Peyer's patch (tissue), 4 donors: ENCODE data around the gene GOLPH3.

Experiments used
- POLR2A ChIP-seq, 2 donors: fragments of 450-650 bp; IDR thresholded peaks; one replicate each; pipeline ENCODE4 v1.5.1; 2017; ENCODE audit warnings: antibody characterized with exemption in 2 of 2, mild to moderate bottlenecking in 2 of 2, moderate library complexity in 2 of 2
- TF ChIP-seq, protein P1 (sequence below), 6 experiments: fragments of 450-650 bp in 4 of 6; fragments of 200-600 bp in 2 of 6; sonication (generic) in 1 of 6; IDR thresholded peaks; one replicate each; pipeline ENCODE4 v1.5.1; 2017 to 2019; ENCODE audit warnings: antibody characterized with exemption in 6 of 6, mild to moderate bottlenecking in 3 of 6, moderate library complexity in 1 of 6

DNA sequence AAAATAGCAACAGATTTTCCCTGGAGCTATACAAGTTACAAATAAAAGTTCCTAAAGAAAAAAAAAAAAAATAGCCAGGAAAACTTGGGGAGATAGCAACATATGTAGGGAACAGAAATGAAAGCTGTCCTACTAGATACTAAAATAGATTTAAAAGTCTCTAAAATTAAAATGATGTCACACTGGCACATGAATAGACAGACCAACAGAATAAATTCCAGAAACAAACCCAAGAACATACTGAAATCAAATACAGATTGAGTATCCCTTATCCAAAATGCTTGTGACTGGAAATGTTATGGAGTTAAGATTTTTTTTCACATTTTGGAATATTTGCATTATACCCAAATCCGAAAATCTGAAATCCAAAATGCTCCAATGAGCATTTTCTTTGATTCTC lies 23.8 kb downstream of the GOLPH3 start:
- TF ChIP-seq, protein P1, sequence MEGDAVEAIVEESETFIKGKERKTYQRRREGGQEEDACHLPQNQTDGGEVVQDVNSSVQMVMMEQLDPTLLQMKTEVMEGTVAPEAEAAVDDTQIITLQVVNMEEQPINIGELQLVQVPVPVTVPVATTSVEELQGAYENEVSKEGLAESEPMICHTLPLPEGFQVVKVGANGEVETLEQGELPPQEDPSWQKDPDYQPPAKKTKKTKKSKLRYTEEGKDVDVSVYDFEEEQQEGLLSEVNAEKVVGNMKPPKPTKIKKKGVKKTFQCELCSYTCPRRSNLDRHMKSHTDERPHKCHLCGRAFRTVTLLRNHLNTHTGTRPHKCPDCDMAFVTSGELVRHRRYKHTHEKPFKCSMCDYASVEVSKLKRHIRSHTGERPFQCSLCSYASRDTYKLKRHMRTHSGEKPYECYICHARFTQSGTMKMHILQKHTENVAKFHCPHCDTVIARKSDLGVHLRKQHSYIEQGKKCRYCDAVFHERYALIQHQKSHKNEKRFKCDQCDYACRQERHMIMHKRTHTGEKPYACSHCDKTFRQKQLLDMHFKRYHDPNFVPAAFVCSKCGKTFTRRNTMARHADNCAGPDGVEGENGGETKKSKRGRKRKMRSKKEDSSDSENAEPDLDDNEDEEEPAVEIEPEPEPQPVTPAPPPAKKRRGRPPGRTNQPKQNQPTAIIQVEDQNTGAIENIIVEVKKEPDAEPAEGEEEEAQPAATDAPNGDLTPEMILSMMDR (IDR thresholded peaks at IDR 0.05), result no peak
- TF ChIP-seq POLR2A (IDR thresholded peaks at IDR 0.05), result no peak
